ENCODE measurements around the gene RORB.

Gene RORB

DNA sequence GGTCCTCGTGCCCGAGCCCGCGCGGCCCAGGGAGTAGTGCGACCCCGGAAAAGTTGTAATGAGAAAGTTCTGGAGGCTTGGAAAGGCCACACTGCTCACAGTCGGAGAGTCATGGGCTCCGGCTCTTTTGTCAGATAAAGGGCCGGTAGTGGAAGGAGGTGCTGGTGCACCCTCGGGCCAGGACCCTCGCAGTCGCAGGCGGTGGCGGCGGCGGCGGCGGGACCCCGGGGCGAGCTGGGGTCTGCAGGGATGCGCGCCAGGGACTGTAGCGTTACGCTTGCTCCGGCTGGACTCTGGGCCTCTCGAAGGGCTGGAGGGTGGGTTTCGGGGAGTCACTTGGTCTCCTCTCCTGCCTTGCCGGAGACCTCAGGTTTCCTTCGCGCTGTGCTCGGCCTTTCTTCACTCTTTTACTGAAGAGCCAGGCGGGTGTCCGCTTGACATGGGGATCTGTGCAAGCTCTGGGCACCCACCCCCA is 1.5 kb downstream of the RORB start:
- in situ Hi-C loops (cut with HindIII; ENCODE audit: low sequenced_read_pairs) = no loop called here
- no peak for DNase-seq (ENCODE audit: low read depth, low spot score)
- peak overlapping the region; percentile 60 for H3K4me3 ChIP-seq (ENCODE audit: low read depth, low read length)

DNA sequence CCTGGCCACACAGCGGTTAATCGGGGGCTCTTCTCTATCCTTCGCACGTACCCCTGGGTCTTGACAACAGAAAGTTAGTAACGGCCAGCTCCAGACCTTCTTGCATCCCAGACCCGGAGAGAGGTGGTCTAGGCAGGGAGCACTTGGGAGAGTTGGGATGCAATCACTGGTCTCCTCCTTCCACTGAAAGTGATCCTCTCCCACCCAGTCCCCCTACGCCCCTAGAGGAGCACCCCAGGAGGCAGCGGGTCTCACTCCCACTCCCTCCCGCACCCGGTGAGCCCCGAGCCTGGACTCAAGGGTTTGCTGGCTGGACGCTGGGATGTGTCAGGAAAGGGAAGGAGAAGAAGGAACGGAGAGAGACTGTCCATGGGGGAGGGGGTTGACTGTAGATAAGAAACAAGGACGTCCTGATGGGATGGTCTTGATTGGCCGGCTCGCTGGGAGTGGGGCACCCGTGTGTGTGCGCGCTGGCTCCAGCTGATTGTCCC is 2.0 kb downstream of the RORB start:
- in situ Hi-C loops (cut with HindIII; ENCODE audit: low sequenced_read_pairs) = no loop called here
- H3K4me3 ChIP-seq (ENCODE audit: low read depth, low read length) = peak overlapping the region; percentile 60
- DNase-seq (ENCODE audit: low read depth, low spot score) = peak; percentile 8
- TF ChIP-seq, protein P1, sequence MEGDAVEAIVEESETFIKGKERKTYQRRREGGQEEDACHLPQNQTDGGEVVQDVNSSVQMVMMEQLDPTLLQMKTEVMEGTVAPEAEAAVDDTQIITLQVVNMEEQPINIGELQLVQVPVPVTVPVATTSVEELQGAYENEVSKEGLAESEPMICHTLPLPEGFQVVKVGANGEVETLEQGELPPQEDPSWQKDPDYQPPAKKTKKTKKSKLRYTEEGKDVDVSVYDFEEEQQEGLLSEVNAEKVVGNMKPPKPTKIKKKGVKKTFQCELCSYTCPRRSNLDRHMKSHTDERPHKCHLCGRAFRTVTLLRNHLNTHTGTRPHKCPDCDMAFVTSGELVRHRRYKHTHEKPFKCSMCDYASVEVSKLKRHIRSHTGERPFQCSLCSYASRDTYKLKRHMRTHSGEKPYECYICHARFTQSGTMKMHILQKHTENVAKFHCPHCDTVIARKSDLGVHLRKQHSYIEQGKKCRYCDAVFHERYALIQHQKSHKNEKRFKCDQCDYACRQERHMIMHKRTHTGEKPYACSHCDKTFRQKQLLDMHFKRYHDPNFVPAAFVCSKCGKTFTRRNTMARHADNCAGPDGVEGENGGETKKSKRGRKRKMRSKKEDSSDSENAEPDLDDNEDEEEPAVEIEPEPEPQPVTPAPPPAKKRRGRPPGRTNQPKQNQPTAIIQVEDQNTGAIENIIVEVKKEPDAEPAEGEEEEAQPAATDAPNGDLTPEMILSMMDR (IDR thresholded peaks at IDR 0.05; ENCODE audit: low read depth, low read length) = no peak

More for the DNA sequence above, 1.5 kb downstream of the RORB start:
- TF ChIP-seq, protein P1 (IDR thresholded peaks at IDR 0.05; ENCODE audit: low read depth, low read length) = no peak

DNA sequence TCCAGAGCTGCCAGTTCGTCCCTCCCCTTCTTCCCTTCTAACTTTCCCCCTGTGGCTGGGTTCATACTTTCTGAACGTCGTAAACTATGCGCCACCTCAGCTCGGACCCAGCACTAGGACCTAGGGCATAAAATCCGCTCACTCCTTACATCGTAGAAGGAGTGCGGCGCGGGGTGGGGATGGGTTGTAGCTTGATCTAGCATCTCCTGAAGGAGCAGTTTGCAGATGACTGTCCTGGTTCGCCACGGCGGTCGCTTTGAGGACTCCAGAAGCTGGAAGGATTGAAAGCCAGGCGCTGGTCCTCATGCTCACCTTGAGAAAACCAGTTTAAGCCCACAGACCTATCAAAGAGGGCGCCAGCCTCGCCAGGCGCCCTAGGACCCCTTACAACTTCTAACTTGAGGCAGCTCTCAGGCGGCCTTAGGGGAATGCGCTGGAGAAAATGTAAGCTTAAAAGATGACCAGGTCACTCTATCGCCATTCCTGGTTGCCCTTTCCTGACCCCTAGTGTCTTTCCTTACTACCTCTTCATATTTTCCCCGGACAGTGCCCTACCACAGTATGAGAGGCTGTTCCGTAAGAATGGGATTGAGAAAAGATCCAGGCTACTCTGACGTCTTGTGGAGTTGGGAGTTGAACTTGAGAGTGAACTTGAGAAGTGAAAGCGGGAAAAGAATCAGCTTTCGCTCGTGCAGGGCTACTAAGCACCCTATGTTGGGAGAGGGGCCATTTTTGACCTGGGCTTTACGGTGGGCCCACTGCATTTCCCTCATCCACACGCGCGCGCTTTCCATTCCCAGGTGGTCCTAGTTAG is 2.8 kb downstream of the RORB start:
- peak overlapping the region; percentile 60 for H3K4me3 ChIP-seq (ENCODE audit: low read depth, low read length)
- DNase-seq (ENCODE audit: low read depth, low spot score) = peak; percentile 6
- TF ChIP-seq, protein P1 (IDR thresholded peaks at IDR 0.05; ENCODE audit: low read depth, low read length) = no peak
- in situ Hi-C loops (cut with HindIII; ENCODE audit: low sequenced_read_pairs) = no loop called here

DNA sequence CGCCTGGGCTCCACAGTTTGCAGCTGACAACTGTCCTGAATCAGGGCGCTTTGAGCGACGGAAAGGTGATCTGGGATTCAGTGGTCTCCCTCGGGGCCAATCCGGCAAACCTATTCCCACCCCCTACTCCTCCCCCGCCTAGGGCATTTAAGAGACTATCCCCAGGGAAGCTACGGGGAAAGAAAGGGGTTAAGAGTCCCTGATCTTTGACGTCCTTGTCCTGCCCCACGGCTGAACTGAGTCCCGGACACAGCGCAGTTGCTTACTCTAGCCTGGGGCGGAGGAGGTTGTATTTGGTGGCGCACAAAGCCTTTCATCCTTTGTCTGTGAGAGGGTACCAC is 3.4 kb downstream of the RORB start:
- no peak for DNase-seq (ENCODE audit: low read depth, low spot score)
- TF ChIP-seq, protein P1 (IDR thresholded peaks at IDR 0.05; ENCODE audit: low read depth, low read length) = no peak
- in situ Hi-C loops (cut with HindIII; ENCODE audit: low sequenced_read_pairs) = no loop called here
- H3K4me3 ChIP-seq (ENCODE audit: low read depth, low read length) = peak overlapping the region; percentile 60

DNA sequence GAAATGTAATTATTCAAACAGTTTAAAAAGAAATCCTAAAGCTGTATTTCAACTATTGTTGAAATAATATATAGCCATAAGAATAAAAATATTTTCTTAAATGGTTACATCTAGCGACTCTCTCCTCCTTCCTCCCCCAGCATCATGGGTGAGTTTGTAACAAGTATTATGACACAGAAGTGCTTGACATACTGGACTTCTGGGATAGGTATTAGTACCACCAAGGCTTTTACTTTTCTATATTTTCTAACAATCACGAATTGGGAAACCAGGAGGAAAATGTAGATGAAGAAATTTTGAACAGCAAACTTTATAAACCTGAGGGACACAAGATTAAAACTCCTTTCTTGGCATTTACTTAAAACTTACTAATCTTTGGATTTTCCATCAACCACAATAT is 4.4 kb downstream of the RORB start:
- no peak for DNase-seq (ENCODE audit: low read depth, low spot score)
- H3K4me3 ChIP-seq (ENCODE audit: low read depth, low read length) = no peak overlapping the region
- TF ChIP-seq, protein P1 (IDR thresholded peaks at IDR 0.05; ENCODE audit: low read depth, low read length) = no peak
- in situ Hi-C loops (cut with HindIII; ENCODE audit: low sequenced_read_pairs) = no loop called here

DNA sequence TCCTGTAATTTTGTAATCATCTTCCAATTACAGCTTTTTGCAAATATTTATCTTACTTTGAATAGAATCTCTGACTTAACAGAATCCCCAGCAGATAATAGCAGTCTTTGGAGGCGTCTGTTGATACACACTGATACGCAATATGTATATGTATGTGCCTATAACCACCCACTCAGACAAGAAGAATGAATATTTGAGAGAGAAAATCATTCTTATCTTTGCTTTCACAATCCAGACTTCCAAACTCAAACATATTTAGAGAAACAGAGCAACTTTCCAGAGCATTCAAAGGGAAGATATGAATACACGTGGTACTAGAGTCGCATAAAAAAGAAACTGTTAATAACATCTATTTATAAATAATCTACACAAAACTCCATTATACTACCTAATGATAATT is 6.1 kb downstream of the RORB start:
- H3K4me3 ChIP-seq (ENCODE audit: low read depth, low read length) = no peak overlapping the region
- TF ChIP-seq, protein P1 (IDR thresholded peaks at IDR 0.05; ENCODE audit: low read depth, low read length) = no peak
- DNase-seq (ENCODE audit: low read depth, low spot score) = no peak
- in situ Hi-C loops (cut with HindIII; ENCODE audit: low sequenced_read_pairs) = no loop called here
